GM12891 (cell line): Measurements from ENCODE around the gene MTFR1L.

Experiments used
- POLR2A ChIP-seq: IDR thresholded peaks from 2 replicates; pipeline ENCODE4 v1.6.1; 2011; ENCODE audit warnings: low read depth, low read length, control low read depth
- POLR2AphosphoS5 ChIP-seq: IDR thresholded peaks from 2 replicates; pipeline ENCODE4 v1.6.1; 2011; ENCODE audit warnings: low read depth, low read length, control low read depth

- TF ChIP-seq POLR2A (no peak), POLR2AphosphoS5 (no peak)
These were observed 44.6 kb upstream of the MTFR1L start for GRCh38 chr1:25774921-25775771.
